ENCODE measurements around the gene SLITRK5. TPM values are rescaled to one million over a fixed set of nuclear protein-coding genes. Genes with fewer than 3 reads are reported as not detected.

Gene SLITRK5
- total RNA-seq, 2 donors from 2014 or later = 0.02 to 0.03 TPM

DNA sequence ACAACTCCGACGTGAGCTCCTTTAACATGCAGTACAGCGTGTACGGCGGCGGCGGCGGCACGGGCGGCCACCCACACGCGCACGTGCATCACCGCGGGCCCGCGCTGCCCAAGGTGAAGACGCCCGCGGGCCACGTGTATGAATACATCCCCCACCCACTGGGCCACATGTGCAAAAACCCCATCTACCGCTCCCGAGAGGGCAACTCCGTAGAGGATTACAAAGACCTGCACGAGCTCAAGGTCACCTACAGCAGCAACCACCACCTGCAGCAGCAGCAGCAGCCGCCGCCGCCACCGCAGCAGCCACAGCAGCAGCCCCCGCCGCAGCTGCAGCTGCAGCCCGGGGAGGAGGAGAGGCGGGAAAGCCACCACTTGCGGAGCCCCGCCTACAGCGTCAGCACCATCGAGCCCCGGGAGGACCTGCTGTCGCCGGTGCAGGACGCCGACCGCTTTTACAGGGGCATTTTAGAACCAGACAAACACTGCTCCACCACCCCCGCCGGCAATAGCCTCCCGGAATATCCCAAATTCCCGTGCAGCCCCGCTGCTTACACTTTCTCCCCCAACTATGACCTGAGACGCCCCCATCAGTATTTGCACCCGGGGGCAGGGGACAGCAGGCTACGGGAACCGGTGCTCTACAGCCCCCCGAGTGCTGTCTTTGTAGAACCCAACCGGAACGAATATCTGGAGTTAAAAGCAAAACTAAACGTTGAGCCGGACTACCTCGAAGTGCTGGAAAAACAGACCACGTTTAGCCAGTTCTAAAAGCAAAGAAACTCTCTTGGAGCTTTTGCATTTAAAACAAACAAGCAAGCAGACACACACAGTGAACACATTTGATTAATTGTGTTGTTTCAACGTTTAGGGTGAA, 6.6 kb downstream of the SLITRK5 start:
- Mint-ChIP-seq H3K4me1 (ENCODE audit: low read depth in 2 of 2) (peaks cover 24% of the 10 kb centered on the region in 2 donors), H3K9me3 (no peaks in the 10 kb centered on the region), H3K36me3 (peaks cover 2% of the 10 kb centered on the region), H3K27me3 (peaks cover 24% of the 10 kb centered on the region in 2 donors), H3K4me3 (peak overlapping the region; percentile 83), H3K27ac (no peak overlapping the region)
- DNase-seq (ENCODE audit: low spot score) (peak; percentile 60), ATAC-seq (peak; percentile 65 to 69)

DNA sequence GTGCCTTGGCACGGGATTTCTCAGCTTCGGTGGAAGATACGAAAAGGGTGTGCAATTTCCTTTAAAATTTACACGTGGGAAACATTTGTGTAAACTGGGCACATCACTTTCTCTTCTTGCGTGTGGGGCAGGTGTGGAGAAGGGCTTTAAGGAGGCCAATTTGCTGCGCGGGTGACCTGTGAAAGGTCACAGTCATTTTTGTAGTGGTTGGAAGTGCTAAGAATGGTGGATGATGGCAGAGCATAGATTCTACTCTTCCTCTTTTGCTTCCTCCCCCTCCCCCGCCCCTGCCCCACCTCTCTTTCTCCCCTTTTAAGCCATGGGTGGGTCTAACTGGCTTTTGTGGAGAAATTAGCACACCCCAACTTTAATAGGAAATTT, 7.2 kb downstream of the SLITRK5 start:
- Mint-ChIP-seq H3K9me3 (no peaks in the 10 kb centered on the region), H3K36me3 (no peaks in the 10 kb centered on the region), H3K4me1 (ENCODE audit: low read depth in 2 of 2) (peaks cover 20 to 22% of the 10 kb centered on the region in 2 donors), H3K27ac (no peak overlapping the region), H3K27me3 (peaks cover 19 to 22% of the 10 kb centered on the region in 2 donors), H3K4me3 (peak overlapping the region; percentile 83)
- DNase-seq (ENCODE audit: low spot score) (no peak), ATAC-seq (peak; percentile 62)

DNA sequence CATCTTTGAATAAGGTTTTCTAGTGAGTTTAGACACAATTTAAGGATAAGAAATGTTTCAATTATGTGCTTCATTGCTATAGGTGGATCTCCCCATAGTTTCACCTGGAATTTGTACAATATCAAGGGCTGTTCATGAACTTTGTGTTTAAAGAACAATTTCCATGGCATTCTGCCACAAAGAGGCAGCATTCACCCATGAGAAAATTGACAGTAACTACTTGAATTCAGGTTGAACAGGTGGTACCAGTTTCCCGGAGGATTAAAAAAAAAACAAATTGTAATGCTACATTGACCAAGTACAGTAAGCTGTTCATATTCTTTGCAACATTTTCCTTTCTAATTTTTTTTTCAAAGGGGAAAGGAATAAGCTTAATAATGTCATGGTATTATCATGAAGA, 9.1 kb downstream of the SLITRK5 start:
- Mint-ChIP-seq H3K9me3 (no peaks in the 10 kb centered on the region), H3K4me1 (ENCODE audit: low read depth in 2 of 2) (peaks cover 12% of the 10 kb centered on the region in 2 donors), H3K27me3 (peaks cover 6 to 14% of the 10 kb centered on the region in 2 donors), H3K4me3 (no peak overlapping the region), H3K27ac (no peak overlapping the region), H3K36me3 (no peaks in the 10 kb centered on the region)
- ATAC-seq (no peak), DNase-seq (ENCODE audit: low spot score) (no peak)

DNA sequence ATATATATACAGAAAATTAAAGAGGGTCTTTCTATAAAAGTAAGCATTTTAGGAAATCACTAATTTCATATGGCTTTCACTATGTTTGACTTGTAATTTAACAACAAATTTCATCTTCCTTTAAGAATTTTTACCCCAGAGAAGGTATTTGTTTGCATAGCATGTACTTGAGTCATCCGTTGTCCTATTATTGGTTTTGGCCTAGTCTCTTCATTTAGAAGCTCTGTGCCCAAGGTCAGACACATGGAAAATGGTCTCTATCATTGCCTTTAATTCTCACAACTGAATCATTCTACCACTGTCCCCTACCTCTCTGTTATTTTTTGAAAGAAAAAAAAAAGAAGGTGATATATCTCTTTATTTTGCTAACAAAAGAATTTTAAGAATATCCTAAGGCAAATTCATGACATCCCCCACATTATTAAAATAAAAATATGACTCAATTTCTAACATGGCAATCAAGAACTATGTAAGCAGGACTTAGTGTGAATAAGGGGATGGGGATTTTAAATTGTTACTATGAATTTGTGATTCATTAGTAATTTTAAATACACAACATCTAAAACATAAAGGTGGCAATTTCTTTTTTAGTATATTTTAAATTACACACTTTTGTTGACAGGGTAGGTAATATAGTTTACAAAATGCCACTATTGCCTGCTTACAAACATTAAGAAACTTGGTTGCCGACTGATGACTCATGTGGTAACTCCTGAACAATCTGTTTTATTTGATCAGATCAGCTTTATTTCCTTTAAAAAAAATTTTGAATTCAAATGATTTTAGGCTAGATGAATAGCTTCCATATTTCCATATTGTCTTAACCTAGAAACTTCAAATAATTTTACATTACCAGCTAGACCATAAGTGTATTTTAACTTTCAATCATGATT, 13.9 kb downstream of the SLITRK5 start:
- Mint-ChIP-seq H3K27me3 (peaks cover 0 to 2% of the 10 kb centered on the region in 2 donors), H3K9me3 (no peaks in the 10 kb centered on the region), H3K36me3 (no peaks in the 10 kb centered on the region), H3K4me3 (no peak overlapping the region), H3K27ac (no peak overlapping the region), H3K4me1 (ENCODE audit: low read depth in 2 of 2) (no peaks in the 10 kb centered on the region)
- ATAC-seq = no peak
- no peak for DNase-seq (ENCODE audit: low spot score)

DNA sequence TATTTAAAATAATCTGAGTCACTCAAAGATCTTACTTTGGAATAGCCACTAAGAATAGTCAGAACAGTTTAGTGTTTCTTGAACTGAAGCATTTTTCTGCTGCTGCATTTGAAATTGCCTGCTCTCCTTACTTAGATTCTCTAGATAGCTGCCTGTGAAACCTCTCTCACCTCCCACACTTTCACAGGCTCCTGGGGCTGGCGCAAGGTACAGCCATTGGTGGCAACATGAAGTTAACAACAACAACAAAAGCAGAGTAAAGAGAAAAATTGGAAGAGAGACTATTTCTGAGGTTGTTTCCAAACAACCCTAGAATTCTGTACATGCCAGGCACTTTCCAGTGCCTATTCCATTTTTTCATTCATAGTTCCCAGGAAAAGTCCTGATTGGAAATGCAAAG, 25.3 kb downstream of the SLITRK5 start:
- H3K36me3 Mint-ChIP-seq = no peaks in the 10 kb centered on the region
- H3K27ac Mint-ChIP-seq = no peak overlapping the region
- ATAC-seq (no peak), DNase-seq (ENCODE audit: low spot score) (no peak)
- no peaks in the 10 kb centered on the region for H3K27me3 Mint-ChIP-seq
- H3K9me3 Mint-ChIP-seq = no peaks in the 10 kb centered on the region
- no peak overlapping the region for H3K4me3 Mint-ChIP-seq
- no peaks in the 10 kb centered on the region for H3K4me1 Mint-ChIP-seq (ENCODE audit: low read depth in 2 of 2)

- ATAC-seq (no peak), DNase-seq (ENCODE audit: low spot score) (no peak)
- no peaks in the 10 kb centered on the region for H3K27me3 Mint-ChIP-seq
- H3K4me3 Mint-ChIP-seq = no peak overlapping the region
- no peaks in the 10 kb centered on the region for H3K9me3 Mint-ChIP-seq
- no peak overlapping the region for H3K27ac Mint-ChIP-seq
- no peaks in the 10 kb centered on the region for H3K36me3 Mint-ChIP-seq
- H3K4me1 Mint-ChIP-seq (ENCODE audit: low read depth in 2 of 2) = no peaks in the 10 kb centered on the region
Measured at GRCh38 chr13:87698268-87698667, 27.1 kb downstream of the SLITRK5 start.

- Mint-ChIP-seq H3K36me3 (no peaks in the 10 kb centered on the region), H3K27ac (no peak overlapping the region), H3K4me3 (no peak overlapping the region), H3K9me3 (no peaks in the 10 kb centered on the region), H3K27me3 (peaks cover 3 to 8% of the 10 kb centered on the region in 2 donors), H3K4me1 (ENCODE audit: low read depth in 2 of 2) (no peaks in the 10 kb centered on the region)
- ATAC-seq (no peak), DNase-seq (ENCODE audit: low spot score) (no peak)
Measured at GRCh38 chr13:87709947-87710346, 38.8 kb downstream of the SLITRK5 start.

DNA sequence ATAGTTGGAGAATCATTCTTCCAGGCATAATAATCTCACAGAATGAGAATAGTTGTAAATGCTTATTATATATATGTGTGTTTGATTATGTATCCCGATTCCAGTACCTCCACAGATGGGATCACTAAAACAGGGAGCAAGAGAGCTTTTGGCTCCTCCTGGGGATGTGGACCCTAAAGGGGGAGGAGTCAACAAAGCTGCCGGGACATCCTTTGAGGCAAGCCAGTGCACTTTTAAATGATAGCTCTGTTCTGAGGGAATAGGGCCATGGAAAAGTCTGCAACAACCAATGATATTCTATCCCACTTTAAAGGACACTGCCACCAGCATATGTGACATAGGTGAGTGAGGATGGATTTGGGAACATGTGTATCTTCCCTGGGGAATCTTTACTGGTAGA, 40.8 kb downstream of the SLITRK5 start:
- no peaks in the 10 kb centered on the region for H3K36me3 Mint-ChIP-seq
- ATAC-seq = no peak
- H3K9me3 Mint-ChIP-seq = no peaks in the 10 kb centered on the region

More for the DNA sequence above, 40.8 kb downstream of the SLITRK5 start:
- Mint-ChIP-seq H3K4me1 (ENCODE audit: low read depth in 2 of 2) (no peaks in the 10 kb centered on the region), H3K27ac (no peak overlapping the region), H3K4me3 (no peak overlapping the region), H3K27me3 (peaks cover 3 to 8% of the 10 kb centered on the region in 2 donors)
- no peak for DNase-seq (ENCODE audit: low spot score)

Data from natural killer cell treated with Interleukin-12 subunit alpha and Interleukin-12 subunit beta and Interleukin-15 and Interleukin-18, amount 100 ng/mL, for 72 hours (primary cell).